Loucy (cell line): ENCODE measurements around the gene LILRB5.
"Not testable (repeated sequence)": the region's sequence is repeated elsewhere in the genome, so short reads cannot be mapped to it uniquely, and the experiment has no call there.

Experiments used
- H2AFZ ChIP-seq: fragments of 200-600 bp; sonication (generic); 2 replicates; pipeline ENCODE4 v1.6.0; 2016; ENCODE audit warnings: antibody characterized with exemption, mild to moderate bottlenecking, low read length, moderate library complexity
- H3F3A ChIP-seq: fragments of 200-600 bp; 2 replicates; pipeline ENCODE4 v1.6.0; 2016; ENCODE audit warnings: antibody characterized with exemption, low read depth, mild to moderate bottlenecking
- H3K27me3 ChIP-seq: fragments of 200-600 bp; sonication (generic); 2 replicates; pipeline ENCODE4 v1.6.1; 2014; ENCODE audit warnings: low read length, mild to moderate bottlenecking; ENCODE audit not compliant: insufficient read depth, poor library complexity, severe bottlenecking
- H3K36me3 ChIP-seq: fragments of 200-600 bp; sonication (generic); 2 replicates; pipeline ENCODE4 v1.6.1; 2016; ENCODE audit warnings: low read length; ENCODE audit not compliant: insufficient read depth
- H3K4me1 ChIP-seq: fragments of 200-600 bp; sonication (generic); 2 replicates; pipeline ENCODE4 v1.5.1; 2014; ENCODE audit warnings: low read length, mild to moderate bottlenecking; ENCODE audit not compliant: insufficient read depth, poor library complexity, severe bottlenecking
- H3K4me2 ChIP-seq: fragments of 200-600 bp; sonication (generic); 2 replicates; pipeline ENCODE4 v1.6.0; 2014; ENCODE audit warnings: antibody characterized with exemption, low read length, low read depth, mild to moderate bottlenecking; ENCODE audit not compliant: poor library complexity, severe bottlenecking
- H3K4me3 ChIP-seq: fragments of 200-600 bp; sonication (generic); 2 replicates; pipeline ENCODE4 v1.5.1; 2014; ENCODE audit warnings: low read length, mild to moderate bottlenecking, mixed read lengths; ENCODE audit not compliant: poor library complexity, severe bottlenecking
- H3K79me2 ChIP-seq: fragments of 200-600 bp; sonication (generic); 2 replicates; pipeline ENCODE4 v1.6.1; 2014; ENCODE audit warnings: low read length; ENCODE audit not compliant: insufficient read depth
- H3K9ac ChIP-seq: fragments of 200-600 bp; sonication (generic); 2 replicates; pipeline ENCODE4 v1.6.0; 2014; ENCODE audit warnings: mild to moderate bottlenecking, low read depth, low read length, moderate library complexity; ENCODE audit not compliant: poor library complexity, severe bottlenecking
- H3K9me2 ChIP-seq: fragments of 200-600 bp; sonication (generic); replicated peaks from 2 replicates; pipeline ENCODE4 v1.6.1; 2016; ENCODE audit warnings: low read depth, low read length, mixed read lengths
- H3K9me3 ChIP-seq: fragments of 200-600 bp; sonication (generic); 2 replicates; pipeline ENCODE4 v1.6.1; 2014; ENCODE audit warnings: mild to moderate bottlenecking, antibody characterized with exemption, low read length, low read depth; ENCODE audit not compliant: insufficient read depth
- H4K20me1 ChIP-seq: fragments of 200-600 bp; sonication (generic); 2 replicates; pipeline ENCODE4 v1.6.0; 2014; ENCODE audit warnings: antibody characterized with exemption, low read length, mild to moderate bottlenecking; ENCODE audit not compliant: insufficient read depth, poor library complexity, severe bottlenecking
- EZH2phosphoT487 ChIP-seq: fragments of 200-600 bp; IDR thresholded peaks from 2 replicates; pipeline ENCODE4 v1.6.1; 2018; ENCODE audit warnings: antibody characterized with exemption, mild to moderate bottlenecking, moderate library complexity, borderline replicate concordance
- TF ChIP-seq, protein P1 (sequence below): fragments of 200-600 bp; sonication (generic); conservative IDR thresholded peaks from 2 replicates; pipeline ENCODE4 v1.5.1; 2014; ENCODE audit warnings: mild to moderate bottlenecking, antibody characterized with exemption, low read length

LILRB5 gene

DNA sequence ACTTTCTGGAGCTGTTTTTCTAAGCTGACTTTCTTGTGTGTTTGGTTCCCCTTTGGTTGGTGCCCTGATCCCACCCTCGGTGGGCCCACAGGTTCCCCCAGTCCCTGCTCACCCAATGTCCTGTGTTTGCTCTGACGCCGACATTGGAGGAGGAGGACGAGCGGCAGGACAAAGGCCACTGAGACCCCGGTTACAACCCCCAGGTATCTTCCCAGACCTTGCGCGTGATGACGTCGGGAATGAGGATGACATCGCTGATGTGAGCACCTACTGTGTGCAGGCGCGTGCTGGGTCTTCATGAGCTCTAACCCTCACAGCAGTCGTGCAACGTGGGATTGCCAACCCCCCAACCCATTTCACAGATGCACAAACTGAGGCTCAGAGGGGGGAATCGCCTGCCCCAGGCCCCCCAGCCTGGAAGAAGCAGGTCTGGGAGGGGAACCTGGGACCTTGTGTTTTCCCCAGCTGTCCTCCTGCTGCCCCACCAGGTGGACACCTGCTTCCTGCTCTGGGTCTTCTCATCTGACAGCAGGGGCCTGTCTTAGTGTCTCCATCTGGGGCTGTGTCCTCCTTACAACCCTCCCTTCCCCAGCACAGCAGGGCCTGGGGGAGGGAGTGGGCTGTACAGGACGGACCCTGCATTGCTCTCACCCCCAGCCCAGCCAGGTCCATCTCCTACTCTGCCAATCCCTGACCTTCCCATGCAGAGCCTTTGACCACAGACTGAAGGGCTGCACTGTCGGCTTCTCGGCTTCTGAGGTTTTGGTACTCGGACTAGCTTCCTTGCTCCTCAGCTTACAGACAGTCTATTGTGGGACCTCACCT lies 9.8 kb downstream of the LILRB5 start:
- H3K9ac ChIP-seq = peak overlapping the region; percentile 51
- no peaks in the 10 kb centered on the region for H3K9me2 ChIP-seq
- peaks cover 12% of the 10 kb centered on the region for H3K4me1 ChIP-seq
- peak overlapping the region; percentile 56 for H3K4me3 ChIP-seq
- no peak for TF ChIP-seq EZH2phosphoT487
- TF ChIP-seq, protein P1, sequence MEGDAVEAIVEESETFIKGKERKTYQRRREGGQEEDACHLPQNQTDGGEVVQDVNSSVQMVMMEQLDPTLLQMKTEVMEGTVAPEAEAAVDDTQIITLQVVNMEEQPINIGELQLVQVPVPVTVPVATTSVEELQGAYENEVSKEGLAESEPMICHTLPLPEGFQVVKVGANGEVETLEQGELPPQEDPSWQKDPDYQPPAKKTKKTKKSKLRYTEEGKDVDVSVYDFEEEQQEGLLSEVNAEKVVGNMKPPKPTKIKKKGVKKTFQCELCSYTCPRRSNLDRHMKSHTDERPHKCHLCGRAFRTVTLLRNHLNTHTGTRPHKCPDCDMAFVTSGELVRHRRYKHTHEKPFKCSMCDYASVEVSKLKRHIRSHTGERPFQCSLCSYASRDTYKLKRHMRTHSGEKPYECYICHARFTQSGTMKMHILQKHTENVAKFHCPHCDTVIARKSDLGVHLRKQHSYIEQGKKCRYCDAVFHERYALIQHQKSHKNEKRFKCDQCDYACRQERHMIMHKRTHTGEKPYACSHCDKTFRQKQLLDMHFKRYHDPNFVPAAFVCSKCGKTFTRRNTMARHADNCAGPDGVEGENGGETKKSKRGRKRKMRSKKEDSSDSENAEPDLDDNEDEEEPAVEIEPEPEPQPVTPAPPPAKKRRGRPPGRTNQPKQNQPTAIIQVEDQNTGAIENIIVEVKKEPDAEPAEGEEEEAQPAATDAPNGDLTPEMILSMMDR = no peak
- no peaks in the 10 kb centered on the region for H3K79me2 ChIP-seq
- no peaks in the 10 kb centered on the region for H3K9me3 ChIP-seq
- no peaks in the 10 kb centered on the region for H3F3A ChIP-seq
- H3K36me3 ChIP-seq = no peaks in the 10 kb centered on the region
- peak overlapping the region; percentile 82 for H2AFZ ChIP-seq
- peak overlapping the region; percentile 69 for H3K4me2 ChIP-seq
- no peaks in the 10 kb centered on the region for H3K27me3 ChIP-seq
- H4K20me1 ChIP-seq = no peaks in the 10 kb centered on the region

DNA sequence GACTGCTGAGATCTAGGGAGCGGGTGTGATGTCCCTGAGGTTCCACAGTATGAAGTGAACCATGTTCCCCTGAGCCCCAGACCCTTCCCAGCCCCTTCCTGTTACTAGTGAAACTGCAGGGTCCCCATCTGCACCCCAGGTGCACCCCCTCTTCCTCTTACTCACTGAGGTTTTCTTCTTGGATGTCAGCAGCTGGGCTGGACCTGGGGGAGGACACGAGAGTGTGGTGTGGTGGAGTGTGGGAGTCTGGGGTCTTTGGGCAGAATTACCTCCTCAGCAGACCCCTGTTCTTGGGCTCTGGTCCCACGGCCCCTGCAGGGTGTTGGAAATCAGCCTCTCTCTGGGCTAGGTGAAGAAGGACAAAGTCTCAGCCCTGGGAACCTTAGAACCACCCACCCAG lies 11.1 kb downstream of the LILRB5 start:
- no peaks in the 10 kb centered on the region for H3K27me3 ChIP-seq
- no peak overlapping the region for H3K4me2 ChIP-seq
- no peak overlapping the region for H3K9ac ChIP-seq
- TF ChIP-seq EZH2phosphoT487 = no peak
- TF ChIP-seq, protein P1 = no peak
- H3K9me3 ChIP-seq = no peaks in the 10 kb centered on the region
- H3K36me3 ChIP-seq = no peaks in the 10 kb centered on the region
- H4K20me1 ChIP-seq = no peaks in the 10 kb centered on the region
- H3K4me1 ChIP-seq = peaks cover 12% of the 10 kb centered on the region
- H3K79me2 ChIP-seq = no peaks in the 10 kb centered on the region
- H3K9me2 ChIP-seq = no peaks in the 10 kb centered on the region
- no peak overlapping the region for H3K4me3 ChIP-seq
- no peak overlapping the region for H2AFZ ChIP-seq
- H3F3A ChIP-seq = no peaks in the 10 kb centered on the region

DNA sequence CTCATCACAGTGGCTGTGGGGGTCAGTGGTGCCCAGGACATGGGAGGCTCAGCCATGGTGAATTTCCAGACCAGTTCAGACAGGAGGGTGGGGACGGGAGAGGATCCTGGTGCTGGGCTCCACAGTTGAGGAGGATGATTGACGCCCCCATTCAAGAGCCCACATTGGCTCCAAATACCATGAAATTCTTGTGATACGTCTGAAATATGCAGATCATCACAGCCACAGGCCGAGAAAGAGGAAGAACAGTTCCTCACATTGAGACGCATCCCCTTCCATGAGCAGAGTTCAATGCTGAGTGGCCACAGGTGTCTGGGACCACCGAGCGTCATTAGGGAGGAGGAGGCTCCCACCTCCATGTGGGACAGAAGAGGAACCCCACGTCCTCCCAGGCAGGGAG lies 13.3 kb downstream of the LILRB5 start:
- not testable (repeated sequence) for H3F3A ChIP-seq, H3K9me2 ChIP-seq, H3K79me2 ChIP-seq, H3K9me3 ChIP-seq, H3K36me3 ChIP-seq, H3K4me3 ChIP-seq, H3K4me2 ChIP-seq, H4K20me1 ChIP-seq, H3K9ac ChIP-seq, H3K27me3 ChIP-seq, H2AFZ ChIP-seq
- peaks cover 12% of the 10 kb centered on the region for H3K4me1 ChIP-seq

DNA sequence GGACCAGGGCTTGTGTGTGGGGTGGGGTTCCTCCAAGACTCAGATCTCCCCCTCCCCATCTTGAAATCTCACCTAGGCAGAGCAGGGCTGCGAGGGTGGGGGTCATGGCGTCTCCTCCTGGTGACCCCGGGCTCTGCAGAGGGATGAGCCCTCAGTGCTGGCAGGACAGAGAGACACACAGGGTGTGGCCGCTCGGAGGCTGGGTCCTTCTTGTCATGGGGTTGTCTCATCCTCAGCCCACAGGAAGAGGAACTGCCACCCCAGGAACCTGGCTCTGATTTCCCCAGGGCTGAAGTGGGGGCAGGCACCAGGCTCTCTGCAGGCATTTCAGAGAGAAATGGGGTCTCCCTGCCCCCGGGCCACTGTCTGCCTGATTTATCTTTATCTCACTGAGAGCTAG lies 14.4 kb downstream of the LILRB5 start, which contains the start of gene LILRA6:
TSS of gene LILRA6 (minus strand) at position 145 of the 400 bp plus-strand sequence.
- not testable (repeated sequence) for H3K9me2 ChIP-seq, H3K4me2 ChIP-seq, H2AFZ ChIP-seq, H3K4me3 ChIP-seq, H4K20me1 ChIP-seq, H3K36me3 ChIP-seq, H3K27me3 ChIP-seq, H3F3A ChIP-seq, H3K79me2 ChIP-seq, H3K9ac ChIP-seq, H3K9me3 ChIP-seq, H3K4me1 ChIP-seq

DNA sequence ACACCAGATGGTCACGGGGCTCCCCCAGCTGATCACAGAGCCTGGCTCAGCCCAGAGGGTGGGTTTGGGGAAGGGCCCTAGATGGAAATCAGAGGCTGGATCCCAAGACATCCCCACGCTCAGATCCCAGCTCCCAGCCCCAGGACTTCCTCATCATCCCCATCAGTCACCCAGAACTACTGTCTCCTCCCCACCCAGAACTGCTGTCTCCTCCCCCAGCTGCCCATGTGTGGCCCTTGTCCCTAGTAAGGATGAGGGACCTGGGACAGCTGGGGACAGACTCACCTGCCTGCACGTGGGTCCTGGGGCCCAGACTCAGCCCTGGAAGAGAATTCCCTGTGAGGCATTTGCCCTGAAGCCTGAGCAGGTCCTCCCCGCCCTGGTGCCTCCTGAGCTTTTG lies 14.8 kb downstream of the LILRB5 start:
- not testable (repeated sequence) for H3K9ac ChIP-seq, H3K4me2 ChIP-seq, H2AFZ ChIP-seq, H3K9me2 ChIP-seq, H3K4me1 ChIP-seq, H3K36me3 ChIP-seq, H3K9me3 ChIP-seq, H3F3A ChIP-seq, H4K20me1 ChIP-seq, H3K4me3 ChIP-seq, H3K27me3 ChIP-seq, H3K79me2 ChIP-seq
